ENCODE data around the gene SPOPL.

- no peak for TF ChIP-seq TRIM24 (IDR thresholded peaks at IDR 0.05)
- TF ChIP-seq SRSF1 (IDR thresholded peaks at IDR 0.05; ENCODE audit: low read depth, low read length), result no peak
These were observed 107.9 kb downstream of the SPOPL start for GRCh38 chr2:138609446-138609845.
